AG09309 (cell line): ENCODE measurements around the gene PTPMT1.

Experiments used
- DNase-seq: peaks from one replicate; pipeline ENCODE4 v3.0.0-alpha.2; 2010; ENCODE audit warnings: low read depth
- H3K4me3 ChIP-seq: 2 replicates; pipeline ENCODE4 v1.5.1; 2011; ENCODE audit warnings: mild to moderate bottlenecking, low read depth, low read length, moderate library complexity; ENCODE audit not compliant: control insufficient read depth
- CTCF ChIP-seq: IDR thresholded peaks from 2 replicates; pipeline ENCODE4 v1.5.1; 2011; ENCODE audit warnings: mild to moderate bottlenecking, low read depth, low read length, inconsistent platforms; ENCODE audit not compliant: insufficient read depth, control insufficient read depth; ENCODE audit errors: missing control alignments

Gene PTPMT1

GRCh38 chr11:47595967-47596366 lies 30.6 kb downstream of the PTPMT1 start:
- DNase-seq: no peak
- H3K4me3 ChIP-seq: no peak overlapping the region
- TF ChIP-seq CTCF: no peak

DNA sequence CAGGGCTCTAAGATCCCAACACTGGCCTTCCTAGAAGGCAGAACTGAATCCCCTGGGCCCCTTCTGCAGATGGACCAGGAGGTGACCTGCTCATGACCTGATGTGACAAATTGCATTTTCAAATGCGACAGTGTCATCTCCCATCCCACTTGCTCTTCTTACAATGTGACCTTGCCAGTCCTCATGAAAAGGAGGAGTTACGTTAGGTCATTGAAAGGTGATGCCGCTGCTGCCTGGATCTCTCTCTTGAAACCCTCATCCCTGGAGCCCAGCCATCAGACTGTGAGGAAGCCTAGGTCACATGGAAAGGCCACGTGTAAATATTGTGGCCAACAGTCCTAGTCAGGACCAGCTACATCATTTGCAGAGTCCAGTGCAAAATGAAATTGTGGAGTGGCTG lies 34.5 kb downstream of the PTPMT1 start:
- TF ChIP-seq CTCF: no peak
- DNase-seq: no peak
- H3K4me3 ChIP-seq: no peak overlapping the region

- TF ChIP-seq CTCF: no peak
- no peak for DNase-seq
- H3K4me3 ChIP-seq: no peak overlapping the region
These were observed 37.9 kb downstream of the PTPMT1 start for GRCh38 chr11:47603295-47603694.

DNA sequence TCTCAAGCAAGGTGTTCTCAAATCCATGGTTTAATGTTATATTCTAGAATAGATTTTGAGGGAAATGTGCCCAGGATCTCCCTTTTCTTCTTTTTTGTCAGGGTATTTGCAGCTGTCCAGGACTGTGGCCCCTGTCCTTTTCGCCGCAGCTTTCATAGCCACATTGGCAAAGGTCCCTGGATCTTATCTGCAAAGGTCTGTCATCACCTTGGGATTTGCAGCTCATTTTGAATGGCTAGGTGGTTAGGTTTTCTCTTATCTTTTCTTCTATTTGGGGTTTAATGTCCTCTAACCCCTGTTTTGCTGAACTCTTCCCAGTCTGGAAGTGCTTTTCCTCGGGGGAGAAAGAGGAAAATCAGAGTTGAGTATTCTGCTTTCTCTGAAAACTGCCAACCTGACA lies 40.5 kb downstream of the PTPMT1 start:
- no peak for TF ChIP-seq CTCF
- no peak for DNase-seq
- no peak overlapping the region for H3K4me3 ChIP-seq

DNA sequence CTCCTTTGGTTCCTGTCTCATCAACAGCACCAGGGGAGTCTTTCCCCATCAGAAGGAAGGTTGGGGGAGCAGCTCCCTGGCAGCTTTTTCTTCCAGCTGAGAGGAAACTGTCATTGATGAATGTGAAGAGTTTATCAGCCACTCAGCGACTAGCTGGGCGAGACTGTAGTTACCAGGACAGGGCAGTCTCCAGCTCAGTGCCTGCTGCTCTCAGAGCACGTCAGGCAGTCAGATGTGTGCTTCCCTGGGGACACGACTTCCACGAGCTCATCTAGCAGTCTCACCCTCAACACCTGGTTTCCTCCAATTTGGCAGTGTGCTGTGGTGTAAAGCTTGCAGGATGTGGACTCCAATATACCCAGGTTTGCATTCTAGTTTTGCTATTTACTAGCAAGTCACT lies 41.3 kb downstream of the PTPMT1 start:
- no peak overlapping the region for H3K4me3 ChIP-seq
- no peak for DNase-seq
- no peak for TF ChIP-seq CTCF

DNA sequence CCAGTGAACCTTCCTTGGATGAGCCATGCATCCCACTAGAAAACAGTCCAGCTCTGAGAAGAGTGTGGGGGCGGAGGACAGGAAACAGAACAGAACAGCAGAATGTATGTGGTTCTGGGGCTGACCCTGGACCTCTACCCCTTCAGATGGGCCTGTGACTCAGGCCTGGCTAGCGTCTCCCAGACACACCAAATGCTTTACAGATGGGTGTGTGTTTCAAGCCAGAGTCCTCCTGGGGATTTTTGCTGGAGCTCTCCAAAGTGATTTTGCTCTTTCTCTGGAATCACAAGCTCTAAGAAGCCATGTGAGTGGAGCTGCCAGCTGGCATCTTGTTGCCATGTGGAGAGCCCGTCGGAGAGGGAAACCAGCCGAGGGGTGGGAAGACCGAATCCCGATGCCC lies 42.0 kb downstream of the PTPMT1 start:
- no peak for TF ChIP-seq CTCF
- no peak overlapping the region; the same call in 1 of the 2 replicates for H3K4me3 ChIP-seq
- peak; percentile 73 for DNase-seq

DNA sequence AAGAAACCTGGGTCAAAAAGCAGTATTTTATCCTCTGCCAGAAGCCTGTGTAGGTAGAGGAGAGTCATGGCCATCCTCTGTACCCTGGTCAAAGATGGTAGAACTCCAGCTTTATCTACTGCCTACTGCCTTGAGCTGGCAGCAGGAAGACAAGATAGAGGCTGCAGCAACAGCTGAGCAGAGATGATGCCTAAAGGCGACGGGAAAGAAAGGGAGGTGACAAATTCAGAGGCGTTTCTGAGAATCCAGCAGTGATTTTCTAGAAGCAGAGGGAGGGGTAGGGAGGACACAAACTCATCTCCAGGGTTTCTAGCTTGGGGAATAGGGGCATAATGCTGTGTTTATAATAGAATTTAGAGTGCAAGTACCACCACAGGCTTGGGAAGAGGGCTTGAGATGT lies 44.3 kb downstream of the PTPMT1 start:
- DNase-seq: no peak
- no peak overlapping the region for H3K4me3 ChIP-seq
- no peak for TF ChIP-seq CTCF
